Mesothelial cell of epicardium (in vitro differentiated cells): ENCODE measurements around the gene KAT14. TPM values are rescaled to one million over a fixed set of nuclear protein-coding genes. Genes with fewer than 3 reads are reported as not detected.
"Not testable (repeated sequence)": the region's sequence is repeated elsewhere in the genome, so short reads cannot be mapped to it uniquely, and the experiment has no call there.

Experiments
- DNase-seq, 2 experiments: peaks; one replicate each; pipeline ENCODE4 v3.0.0; 2021; ENCODE audit warnings: low spot score in 2 of 2; ENCODE audit not compliant: unreplicated experiment in 2 of 2
- H3K27ac Mint-ChIP-seq: 2 replicates; pipeline ENCODE4 v1.8.0; 2021; ENCODE audit warnings: mixed read lengths
- H3K27me3 Mint-ChIP-seq: 2 replicates; pipeline ENCODE4 v1.8.0; 2021; ENCODE audit warnings: low read depth, mixed read lengths
- H3K36me3 Mint-ChIP-seq: 2 replicates; pipeline ENCODE4 v1.8.0; 2021; ENCODE audit warnings: mixed read lengths
- H3K4me1 Mint-ChIP-seq: 2 replicates; pipeline ENCODE4 v1.8.0; 2021; ENCODE audit warnings: mixed read lengths
- H3K4me3 Mint-ChIP-seq: 2 replicates; pipeline ENCODE4 v1.8.0; 2021; ENCODE audit warnings: mild to moderate bottlenecking, moderate library complexity, mixed read lengths
- H3K9me3 Mint-ChIP-seq: 2 replicates; pipeline ENCODE4 v1.8.0; 2021; ENCODE audit warnings: mixed read lengths
- total RNA-seq: library from RNA; stranded (reverse); gene quantifications from 3 replicates; pipeline ENCODE4 v1.2.1, GENCODE V29; 2021
- TF ChIP-seq, protein P1 (sequence below): fragments of 200-600 bp; sonication (generic); IDR thresholded peaks from one replicate; pipeline ENCODE4 v1.5.0; 2021; ENCODE audit warnings: antibody characterized with exemption; ENCODE audit not compliant: unreplicated experiment

The KAT14 gene
- total RNA-seq, 1 donor from 2014 or later, result 23.9 TPM

DNA sequence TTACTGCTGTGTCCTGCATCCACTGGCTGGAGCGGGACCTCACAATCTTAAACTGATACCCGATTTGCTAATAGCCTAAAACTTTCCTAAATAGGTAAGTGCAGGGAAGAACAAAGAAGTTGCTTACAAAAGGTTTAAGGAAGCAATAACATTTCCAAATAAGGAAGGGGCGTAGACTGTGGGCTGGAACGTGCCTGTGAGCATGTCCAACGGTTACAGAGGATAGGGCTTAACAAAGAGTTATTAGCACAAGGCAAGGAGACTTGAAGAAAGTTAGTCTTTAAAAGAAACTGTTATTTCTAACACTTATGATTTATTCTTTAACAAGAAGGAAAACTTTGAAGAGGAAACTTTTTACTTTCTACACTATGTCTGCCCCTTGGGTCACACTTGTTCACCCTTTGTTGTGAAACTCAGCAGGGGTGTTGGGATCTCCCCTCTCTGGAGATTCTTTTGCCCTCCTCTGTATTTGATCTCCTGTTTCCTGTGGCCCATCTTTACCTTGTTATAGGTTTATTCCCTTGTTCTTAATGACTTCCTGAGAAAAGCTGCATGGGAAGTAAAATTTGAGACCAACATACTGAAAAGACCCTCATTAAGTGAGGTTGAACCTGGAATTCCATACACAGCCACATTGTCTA, 28.7 kb downstream of the KAT14 start:
- Mint-ChIP-seq H3K27me3 (no peaks in the 10 kb centered on the region), H3K36me3 (peaks cover 38% of the 10 kb centered on the region), H3K27ac (peak overlapping the region; percentile 40), H3K4me3 (no peak overlapping the region), H3K4me1 (no peaks in the 10 kb centered on the region), H3K9me3 (peaks cover 5% of the 10 kb centered on the region)
- DNase-seq, result no peak
- TF ChIP-seq, protein P1, sequence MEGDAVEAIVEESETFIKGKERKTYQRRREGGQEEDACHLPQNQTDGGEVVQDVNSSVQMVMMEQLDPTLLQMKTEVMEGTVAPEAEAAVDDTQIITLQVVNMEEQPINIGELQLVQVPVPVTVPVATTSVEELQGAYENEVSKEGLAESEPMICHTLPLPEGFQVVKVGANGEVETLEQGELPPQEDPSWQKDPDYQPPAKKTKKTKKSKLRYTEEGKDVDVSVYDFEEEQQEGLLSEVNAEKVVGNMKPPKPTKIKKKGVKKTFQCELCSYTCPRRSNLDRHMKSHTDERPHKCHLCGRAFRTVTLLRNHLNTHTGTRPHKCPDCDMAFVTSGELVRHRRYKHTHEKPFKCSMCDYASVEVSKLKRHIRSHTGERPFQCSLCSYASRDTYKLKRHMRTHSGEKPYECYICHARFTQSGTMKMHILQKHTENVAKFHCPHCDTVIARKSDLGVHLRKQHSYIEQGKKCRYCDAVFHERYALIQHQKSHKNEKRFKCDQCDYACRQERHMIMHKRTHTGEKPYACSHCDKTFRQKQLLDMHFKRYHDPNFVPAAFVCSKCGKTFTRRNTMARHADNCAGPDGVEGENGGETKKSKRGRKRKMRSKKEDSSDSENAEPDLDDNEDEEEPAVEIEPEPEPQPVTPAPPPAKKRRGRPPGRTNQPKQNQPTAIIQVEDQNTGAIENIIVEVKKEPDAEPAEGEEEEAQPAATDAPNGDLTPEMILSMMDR, result no peak

DNA sequence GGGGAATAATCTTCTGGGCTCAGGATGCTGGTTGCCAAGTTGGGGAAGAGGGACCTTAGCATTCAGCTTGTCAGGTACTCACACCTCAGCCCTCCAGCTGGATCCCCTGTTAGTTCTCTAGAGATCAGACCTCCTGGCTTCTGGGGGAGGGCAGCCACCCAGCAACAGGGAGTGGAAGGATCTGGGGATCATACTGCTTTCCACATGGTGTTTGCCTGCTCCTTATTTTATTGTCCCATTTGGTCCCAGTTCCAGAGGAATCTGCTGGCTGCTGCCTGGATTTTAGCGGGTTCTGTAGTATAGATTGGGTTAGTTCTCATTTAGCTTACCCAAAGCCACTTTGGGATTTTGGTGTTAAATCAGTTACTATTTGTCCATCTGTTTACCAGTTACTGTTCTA, 29.3 kb downstream of the KAT14 start:
- Mint-ChIP-seq H3K27me3 (no peaks in the 10 kb centered on the region), H3K4me3 (no peak overlapping the region), H3K4me1 (no peaks in the 10 kb centered on the region), H3K27ac (no peak overlapping the region), H3K9me3 (peaks cover 5% of the 10 kb centered on the region), H3K36me3 (peaks cover 40% of the 10 kb centered on the region)
- no peak for DNase-seq
- TF ChIP-seq, protein P1, result no peak

DNA sequence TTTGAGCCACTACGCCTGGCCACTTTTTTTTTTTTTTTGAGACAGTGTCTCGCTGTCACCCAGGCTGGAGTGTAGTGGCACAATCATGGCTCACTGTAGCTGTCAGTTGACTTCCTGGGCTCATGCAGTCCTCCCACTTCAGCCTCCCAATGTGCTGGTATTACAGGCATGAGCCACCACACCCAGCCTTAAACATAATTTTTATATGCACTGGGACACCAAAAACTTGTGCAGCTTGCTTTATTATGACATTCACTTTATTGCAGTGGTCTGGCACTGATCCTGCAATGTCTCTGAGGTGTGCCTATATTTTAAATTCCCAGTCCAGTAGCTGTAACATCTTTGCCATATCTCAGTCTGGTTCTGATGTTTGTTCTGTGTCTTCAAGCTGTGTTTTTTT, 34.7 kb downstream of the KAT14 start:
- peaks cover 5% of the 10 kb centered on the region for H3K9me3 Mint-ChIP-seq
- H3K27ac Mint-ChIP-seq, result no peak overlapping the region
- peaks cover 48% of the 10 kb centered on the region for H3K36me3 Mint-ChIP-seq
- no peak for DNase-seq
- H3K27me3 Mint-ChIP-seq, result no peaks in the 10 kb centered on the region
- no peaks in the 10 kb centered on the region for H3K4me1 Mint-ChIP-seq
- TF ChIP-seq, protein P1, result no peak
- no peak overlapping the region for H3K4me3 Mint-ChIP-seq

DNA sequence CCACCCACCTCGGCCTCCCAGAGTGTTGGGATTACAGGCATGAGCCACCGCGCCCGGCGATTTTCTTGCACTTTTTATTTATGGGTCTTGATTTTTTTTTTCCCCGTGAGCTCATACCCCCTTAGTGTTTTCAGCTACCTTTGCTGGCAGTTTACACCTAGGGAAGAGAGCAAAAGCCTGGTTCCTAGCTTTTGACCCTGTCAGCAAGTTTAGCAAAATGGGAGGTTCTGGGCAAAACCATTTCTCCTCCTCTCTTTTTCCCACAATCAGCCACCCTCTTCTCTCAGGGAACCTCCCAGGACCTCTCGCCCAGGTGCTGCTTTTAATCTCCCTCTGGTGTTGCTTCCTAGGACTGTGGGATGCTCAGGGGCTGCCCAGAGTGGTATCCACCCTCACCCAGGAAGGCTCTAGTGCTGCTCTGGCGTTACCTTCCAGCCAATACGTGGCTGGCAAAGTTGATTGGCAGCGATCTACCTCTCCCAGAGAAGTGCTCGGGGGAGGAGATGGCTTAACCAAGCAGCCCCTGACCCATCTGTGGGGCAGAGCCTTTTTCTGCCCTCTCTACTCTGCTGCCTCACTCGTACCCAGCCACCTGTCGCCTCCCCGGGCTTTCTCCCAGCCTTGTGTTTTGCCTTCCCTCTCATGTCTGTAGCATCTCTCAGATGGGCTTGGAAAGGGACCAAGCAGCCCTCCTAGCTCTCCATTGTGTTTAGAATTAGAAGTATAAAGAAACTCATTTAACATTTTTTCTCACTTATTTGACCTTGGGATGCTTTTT, 37.4 kb downstream of the KAT14 start:
- no peaks in the 10 kb centered on the region for H3K4me1 Mint-ChIP-seq
- H3K36me3 Mint-ChIP-seq, result peaks cover 58% of the 10 kb centered on the region
- TF ChIP-seq, protein P1, result no peak
- H3K27ac Mint-ChIP-seq, result no peak overlapping the region
- no peak for DNase-seq
- H3K27me3 Mint-ChIP-seq, result no peaks in the 10 kb centered on the region
- H3K9me3 Mint-ChIP-seq, result peaks cover 10% of the 10 kb centered on the region
- H3K4me3 Mint-ChIP-seq, result no peak overlapping the region

DNA sequence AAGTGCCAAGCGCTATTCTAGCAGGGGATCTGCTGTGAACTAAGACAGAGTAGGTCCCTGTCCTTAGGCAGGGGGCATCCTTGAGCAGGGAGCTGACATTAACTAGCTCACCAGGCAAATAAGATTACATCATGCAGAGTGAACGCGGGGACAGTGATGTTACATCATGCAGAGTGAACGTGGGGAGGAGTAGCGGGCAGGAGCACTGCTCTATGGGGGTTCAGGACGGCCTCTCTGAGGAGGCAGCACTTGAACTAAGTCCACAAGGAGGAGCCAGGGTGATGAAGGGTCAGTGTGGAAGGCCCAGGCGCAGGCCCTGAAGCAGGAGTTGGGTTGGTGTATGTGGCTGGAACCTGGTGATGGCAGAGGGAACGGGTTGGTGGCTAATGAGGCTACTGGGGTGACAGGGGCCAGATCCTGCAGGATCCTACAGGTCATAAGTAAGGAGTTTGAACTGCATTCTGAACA, 38.7 kb downstream of the KAT14 start:
- Mint-ChIP-seq H3K4me3 (no peak overlapping the region), H3K27ac (peak overlapping the region; percentile 80)

DNA sequence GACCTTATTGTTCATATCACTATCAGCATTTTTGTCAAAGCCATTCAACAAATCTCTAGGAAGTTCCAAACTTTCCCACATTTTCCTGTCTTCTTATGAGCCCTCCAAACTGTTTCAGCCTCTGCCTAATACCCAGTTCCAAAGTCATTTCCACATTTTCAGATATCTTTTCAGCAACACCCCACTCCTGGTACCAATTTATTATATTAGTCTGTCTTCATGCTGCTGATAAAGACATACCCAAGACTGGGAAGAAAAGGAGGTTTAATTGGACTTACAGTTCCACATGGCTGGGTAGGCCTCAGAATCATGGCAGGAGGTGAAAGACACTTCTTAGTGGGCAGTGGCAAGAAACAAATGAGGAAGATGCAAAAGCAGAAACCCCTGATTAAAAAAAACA, 42.7 kb downstream of the KAT14 start:
- not testable (repeated sequence) for H3K27ac Mint-ChIP-seq, DNase-seq, H3K4me1 Mint-ChIP-seq, H3K27me3 Mint-ChIP-seq, H3K4me3 Mint-ChIP-seq
- Mint-ChIP-seq H3K9me3 (peaks cover 12% of the 10 kb centered on the region), H3K36me3 (peaks cover 58% of the 10 kb centered on the region)

More for the DNA sequence above, 38.7 kb downstream of the KAT14 start:
- TF ChIP-seq, protein P1, result no peak
- DNase-seq, result no peak
- H3K36me3 Mint-ChIP-seq, result peaks cover 56% of the 10 kb centered on the region
- H3K9me3 Mint-ChIP-seq, result peaks cover 12% of the 10 kb centered on the region
- no peaks in the 10 kb centered on the region for H3K27me3 Mint-ChIP-seq
- H3K4me1 Mint-ChIP-seq, result no peaks in the 10 kb centered on the region
